Measurements from ENCODE around the gene POU2AF1. TPM values are rescaled to one million over a fixed set of nuclear protein-coding genes. Genes with fewer than 3 reads are reported as not detected.

Gene POU2AF1
- total and polyA plus RNA-seq, 2 of the 13 experiments (the other 11 are each of a cell fraction or from before 2014, with no cell fraction given) = 1.9 to 3.6 TPM

GRCh38 chr11:111360150-111361043 is 18.7 kb downstream of the POU2AF1 start (continued):
- TF ChIP-seq, protein P1, sequence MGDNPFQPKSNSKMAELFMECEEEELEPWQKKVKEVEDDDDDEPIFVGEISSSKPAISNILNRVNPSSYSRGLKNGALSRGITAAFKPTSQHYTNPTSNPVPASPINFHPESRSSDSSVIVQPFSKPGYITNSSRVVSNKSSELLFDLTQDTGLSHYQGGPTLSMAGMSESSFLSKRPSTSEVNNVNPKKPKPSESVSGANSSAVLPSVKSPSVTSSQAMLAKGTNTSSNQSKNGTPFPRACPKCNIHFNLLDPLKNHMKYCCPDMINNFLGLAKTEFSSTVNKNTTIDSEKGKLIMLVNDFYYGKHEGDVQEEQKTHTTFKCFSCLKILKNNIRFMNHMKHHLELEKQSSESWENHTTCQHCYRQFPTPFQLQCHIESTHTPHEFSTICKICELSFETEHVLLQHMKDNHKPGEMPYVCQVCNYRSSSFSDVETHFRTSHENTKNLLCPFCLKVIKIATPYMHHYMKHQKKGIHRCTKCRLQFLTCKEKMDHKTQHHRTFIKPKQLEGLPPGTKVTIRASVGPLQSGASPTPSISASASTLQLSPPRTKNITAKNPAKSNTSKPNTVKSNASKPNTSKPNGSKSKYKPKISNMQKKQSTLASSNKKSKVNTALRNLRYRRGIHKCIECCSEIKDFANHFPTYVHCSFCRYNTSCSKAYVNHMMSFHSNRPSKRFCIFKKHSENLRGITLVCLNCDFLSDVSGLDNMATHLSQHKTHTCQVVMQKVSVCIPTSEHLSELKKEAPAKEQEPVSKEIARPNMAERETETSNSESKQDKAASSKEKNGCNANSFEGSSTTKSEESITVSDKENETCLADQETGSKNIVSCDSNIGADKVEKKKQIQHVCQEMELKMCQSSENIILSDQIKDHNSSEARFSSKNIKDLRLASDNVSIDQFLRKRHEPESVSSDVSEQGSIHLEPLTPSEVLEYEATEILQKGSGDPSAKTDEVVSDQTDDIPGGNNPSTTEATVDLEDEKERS (CRISPR knock-in tag; IDR thresholded peaks at IDR 0.05) = peak; percentile 98
- no peak for TF ChIP-seq ZFP1 (CRISPR knock-in tag; IDR thresholded peaks at IDR 0.05)
- no peak for TF ChIP-seq ZNF496 (CRISPR knock-in tag; IDR thresholded peaks at IDR 0.05; ENCODE audit: insufficient replicate concordance)
- TF ChIP-seq THAP11 (CRISPR knock-in tag; IDR thresholded peaks at IDR 0.05) = peak; percentile 84
- TF ChIP-seq RBM39 (IDR thresholded peaks at IDR 0.05; ENCODE audit: low read depth, low read length, poor library complexity, severe bottlenecking) = no peak
- 0 out of 2 replicates have a peak, but pooled peaks have one; percentile 72 for TF ChIP-seq REL (CRISPR knock-in tag; conservative IDR thresholded peaks at IDR 0.05)
- TF ChIP-seq CSRNP2 (CRISPR knock-in tag; conservative IDR thresholded peaks at IDR 0.05; ENCODE audit: low read depth) = no peak
- peak; percentile 93 for TF ChIP-seq DMAP1 (CRISPR knock-in tag; IDR thresholded peaks at IDR 0.05)
- no peak for TF ChIP-seq FOXO4 (CRISPR knock-in tag; conservative IDR thresholded peaks at IDR 0.05)
- TF ChIP-seq NR2F1 (CRISPR knock-in tag; IDR thresholded peaks at IDR 0.05) = peak; percentile 81
- TF ChIP-seq CC2D1A (CRISPR knock-in tag; IDR thresholded peaks at IDR 0.05) = no peak
- no peak for TF ChIP-seq NFYB (CRISPR knock-in tag; IDR thresholded peaks at IDR 0.05)
- peak; percentile 32; the same call in 1 of the 2 replicates for TF ChIP-seq JDP2 (CRISPR knock-in tag; IDR thresholded peaks at IDR 0.05; ENCODE audit: borderline replicate concordance)
- TF ChIP-seq, protein P2, sequence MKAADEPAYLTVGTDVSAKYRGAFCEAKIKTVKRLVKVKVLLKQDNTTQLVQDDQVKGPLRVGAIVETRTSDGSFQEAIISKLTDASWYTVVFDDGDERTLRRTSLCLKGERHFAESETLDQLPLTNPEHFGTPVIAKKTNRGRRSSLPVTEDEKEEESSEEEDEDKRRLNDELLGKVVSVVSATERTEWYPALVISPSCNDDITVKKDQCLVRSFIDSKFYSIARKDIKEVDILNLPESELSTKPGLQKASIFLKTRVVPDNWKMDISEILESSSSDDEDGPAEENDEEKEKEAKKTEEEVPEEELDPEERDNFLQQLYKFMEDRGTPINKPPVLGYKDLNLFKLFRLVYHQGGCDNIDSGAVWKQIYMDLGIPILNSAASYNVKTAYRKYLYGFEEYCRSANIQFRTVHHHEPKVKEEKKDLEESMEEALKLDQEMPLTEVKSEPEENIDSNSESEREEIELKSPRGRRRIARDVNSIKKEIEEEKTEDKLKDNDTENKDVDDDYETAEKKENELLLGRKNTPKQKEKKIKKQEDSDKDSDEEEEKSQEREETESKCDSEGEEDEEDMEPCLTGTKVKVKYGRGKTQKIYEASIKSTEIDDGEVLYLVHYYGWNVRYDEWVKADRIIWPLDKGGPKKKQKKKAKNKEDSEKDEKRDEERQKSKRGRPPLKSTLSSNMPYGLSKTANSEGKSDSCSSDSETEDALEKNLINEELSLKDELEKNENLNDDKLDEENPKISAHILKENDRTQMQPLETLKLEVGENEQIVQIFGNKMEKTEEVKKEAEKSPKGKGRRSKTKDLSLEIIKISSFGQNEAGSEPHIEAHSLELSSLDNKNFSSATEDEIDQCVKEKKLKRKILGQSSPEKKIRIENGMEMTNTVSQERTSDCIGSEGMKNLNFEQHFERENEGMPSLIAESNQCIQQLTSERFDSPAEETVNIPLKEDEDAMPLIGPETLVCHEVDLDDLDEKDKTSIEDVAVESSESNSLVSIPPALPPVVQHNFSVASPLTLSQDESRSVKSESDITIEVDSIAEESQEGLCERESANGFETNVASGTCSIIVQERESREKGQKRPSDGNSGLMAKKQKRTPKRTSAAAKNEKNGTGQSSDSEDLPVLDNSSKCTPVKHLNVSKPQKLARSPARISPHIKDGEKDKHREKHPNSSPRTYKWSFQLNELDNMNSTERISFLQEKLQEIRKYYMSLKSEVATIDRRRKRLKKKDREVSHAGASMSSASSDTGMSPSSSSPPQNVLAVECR (CRISPR knock-in tag; IDR thresholded peaks at IDR 0.05; ENCODE audit: borderline replicate concordance) = peak; percentile 78; the same call in 1 of the 2 replicates
- TF ChIP-seq TBX3 (IDR thresholded peaks at IDR 0.05; ENCODE audit: borderline replicate concordance) = peak; percentile 45; the same call in 1 of the 2 replicates
- no peak; the same call in 1 of the 2 replicates for TF ChIP-seq IRF1 (CRISPR knock-in tag; IDR thresholded peaks at IDR 0.05; ENCODE audit: low read depth)
